NCI-H524 treated with DMSO at 0.1 percent for 48 hours (cell line): Measurements from ENCODE around the gene KYNU.
"Not testable (repeated sequence)": the region's sequence is repeated elsewhere in the genome, so short reads cannot be mapped to it uniquely, and the experiment has no call there.

Experiments
- DNase-seq: peaks from one replicate; lab custom pipeline; 2025; lab: John Stamatoyannopoulos, UW

Gene KYNU

DNA sequence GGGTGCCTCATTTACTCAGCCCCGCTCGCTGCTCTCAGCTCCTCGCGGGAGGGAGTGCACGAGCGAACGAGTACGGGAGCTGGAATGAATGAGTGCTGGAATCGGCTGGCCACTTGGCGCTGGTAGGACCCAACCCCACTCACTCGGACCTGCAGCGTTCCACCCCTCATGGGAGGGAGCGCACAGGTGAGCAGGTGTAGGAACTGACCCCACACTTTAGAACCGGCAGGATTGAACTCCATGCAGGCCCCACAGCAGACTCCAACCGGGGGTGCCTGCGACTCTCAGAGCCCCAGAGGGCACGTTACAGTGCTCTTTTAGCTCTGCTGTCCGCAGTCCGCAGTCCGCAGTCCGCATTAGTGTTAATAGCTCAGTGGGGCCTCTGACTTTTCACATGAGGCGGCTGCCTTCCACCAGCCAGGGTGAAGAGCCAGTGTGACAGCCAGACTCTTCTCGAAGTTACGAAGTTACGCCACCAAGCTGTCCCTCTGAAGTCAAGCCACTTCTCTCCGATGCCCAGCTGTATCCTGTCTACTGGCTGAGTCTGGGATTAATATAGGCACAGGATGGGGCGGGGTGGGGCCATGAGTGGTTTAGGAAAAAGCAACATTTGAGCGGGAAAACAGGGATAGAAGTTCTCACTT is 149.1 kb downstream of the KYNU start:
- no peak for DNase-seq

- no peak for DNase-seq
Observed at GRCh38 chr2:143029141-143029540, 151.7 kb downstream of the KYNU start.

GRCh38 chr2:143030127-143030526 is 152.7 kb downstream of the KYNU start:
- DNase-seq = no peak

DNA sequence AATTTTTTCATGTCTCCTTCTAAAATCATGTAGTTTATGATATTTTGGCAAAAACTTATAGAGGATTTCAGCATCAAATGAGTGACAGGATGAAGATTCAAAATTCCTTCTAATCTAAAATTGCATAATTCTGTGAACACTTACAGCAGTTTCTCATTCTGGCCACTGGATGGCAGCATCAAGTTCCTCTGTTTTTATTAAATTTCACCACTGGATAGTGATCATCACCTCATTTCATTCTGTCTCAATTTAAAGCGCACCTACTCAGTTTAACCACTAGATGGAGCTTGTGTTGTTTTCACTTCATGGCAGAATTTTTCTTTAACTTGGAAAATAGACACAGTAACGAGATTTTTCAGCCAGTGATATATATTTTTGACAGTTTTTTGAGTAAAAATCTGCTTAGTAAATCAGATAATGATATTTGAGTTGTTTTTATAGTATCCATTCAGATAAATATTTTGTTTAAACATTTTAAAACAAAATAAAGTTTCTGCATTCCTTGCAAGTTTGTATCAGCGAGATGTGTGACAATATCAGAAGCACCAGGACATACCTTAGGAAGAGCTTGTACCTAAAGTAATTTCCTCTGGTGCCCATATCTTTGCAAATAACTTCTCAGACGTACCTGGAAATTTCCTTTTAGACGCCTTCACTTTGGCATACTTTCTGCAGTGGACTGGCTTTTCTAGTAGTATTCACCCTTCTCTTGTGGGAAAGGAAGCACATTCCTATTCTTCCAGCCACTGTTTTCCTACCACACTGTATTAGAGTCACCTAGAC is 157.0 kb downstream of the KYNU start:
- DNase-seq = peak; percentile 62

- DNase-seq = no peak
Observed at GRCh38 chr2:143051465-143051864, 174.0 kb downstream of the KYNU start.

GRCh38 chr2:143053437-143053836 is 176.0 kb downstream of the KYNU start:
- DNase-seq = not testable (repeated sequence)

DNA sequence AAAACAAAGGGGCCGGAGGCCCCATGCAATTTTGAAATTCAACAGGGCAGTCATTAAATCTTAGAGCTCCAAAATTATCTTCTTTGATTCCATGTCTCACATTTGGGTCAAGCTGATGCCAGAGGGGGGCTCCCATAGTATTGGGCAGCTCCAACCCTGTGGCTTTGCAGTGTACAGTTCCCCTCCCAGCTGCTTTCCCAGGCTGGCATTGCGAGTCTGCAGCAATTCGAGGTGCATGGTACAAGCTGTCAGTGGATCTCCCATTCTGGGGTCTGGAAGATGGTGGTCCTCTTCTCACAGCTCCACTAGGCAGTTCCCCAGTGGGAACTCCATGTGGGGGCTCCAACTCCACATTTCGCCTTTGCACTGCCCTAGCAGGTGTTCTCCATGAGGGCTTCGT is 179.1 kb downstream of the KYNU start:
- no peak for DNase-seq

GRCh38 chr2:143058851-143059250 is 181.4 kb downstream of the KYNU start:
- DNase-seq = no peak

DNA sequence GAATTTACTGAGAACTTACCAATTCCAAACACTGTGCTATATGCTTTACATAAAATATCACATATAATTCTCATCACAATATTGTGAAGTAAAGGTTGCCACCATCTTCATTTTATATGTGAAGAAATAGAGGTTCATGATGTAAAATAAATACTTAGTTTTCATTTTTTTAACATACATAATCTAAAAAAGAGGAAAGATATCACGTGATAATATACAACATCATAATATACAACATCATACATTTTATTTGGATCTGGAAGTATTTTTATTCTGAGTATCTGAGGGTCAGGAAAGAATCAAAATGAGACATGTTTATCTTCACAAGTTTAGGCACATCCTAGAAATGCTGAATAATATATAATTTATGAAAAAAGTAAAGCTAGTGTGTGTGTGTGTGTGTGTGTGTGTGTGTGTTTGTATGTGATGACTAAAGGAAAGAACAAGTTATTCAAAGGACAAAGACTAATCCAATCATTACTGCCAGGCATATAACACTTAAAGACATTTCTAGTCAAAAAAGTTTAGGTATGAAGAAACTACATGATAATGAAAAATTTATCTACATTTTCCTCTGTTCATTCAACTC is 186.2 kb downstream of the KYNU start:
- DNase-seq = no peak

DNA sequence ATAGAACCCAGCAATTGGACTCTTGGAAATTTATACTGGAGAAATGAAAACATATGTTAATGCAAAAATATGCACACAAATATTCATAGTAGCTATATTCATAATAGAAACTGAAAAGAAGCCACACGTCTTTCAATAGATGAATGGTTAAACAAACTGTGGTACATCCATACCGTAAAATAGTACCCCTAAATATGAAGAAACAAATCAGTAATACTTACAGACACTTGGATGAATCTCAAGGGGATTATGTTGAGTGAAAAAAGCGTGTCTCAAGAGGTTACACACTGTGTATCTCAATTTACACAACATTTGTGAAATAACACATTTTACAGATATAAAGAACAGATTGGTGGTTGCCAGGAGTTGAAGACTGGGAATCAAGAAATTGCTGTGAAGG is 190.6 kb downstream of the KYNU start:
- no peak for DNase-seq

- DNase-seq = no peak
Observed at GRCh38 chr2:143068509-143068908, 191.0 kb downstream of the KYNU start.

GRCh38 chr2:143070704-143071103 is 193.2 kb downstream of the KYNU start:
- DNase-seq = no peak

- DNase-seq = no peak
Observed at GRCh38 chr2:143071185-143071876, 193.9 kb downstream of the KYNU start.

GRCh38 chr2:143074913-143075312 is 197.4 kb downstream of the KYNU start:
- DNase-seq = not testable (repeated sequence)

DNA sequence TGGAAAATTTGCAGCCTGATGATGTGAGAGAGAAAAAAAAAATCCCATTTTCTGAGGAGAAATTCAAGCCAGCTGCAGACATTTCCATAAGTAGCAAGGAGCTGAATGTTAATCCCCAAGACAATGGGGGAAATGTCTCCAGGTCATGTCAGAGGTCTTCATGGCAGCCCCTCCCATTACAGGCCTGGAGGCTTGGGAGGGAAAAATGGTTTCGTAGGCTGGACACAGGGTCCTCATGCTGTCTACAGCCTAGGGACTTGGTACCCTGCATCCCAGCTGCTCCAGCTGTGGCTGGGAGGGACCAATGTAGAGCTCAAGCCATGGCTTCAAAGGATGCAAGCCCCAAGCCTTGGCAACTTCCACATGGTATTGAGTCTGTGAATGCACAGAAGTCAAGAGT is 198.2 kb downstream of the KYNU start:
- no peak for DNase-seq

DNA sequence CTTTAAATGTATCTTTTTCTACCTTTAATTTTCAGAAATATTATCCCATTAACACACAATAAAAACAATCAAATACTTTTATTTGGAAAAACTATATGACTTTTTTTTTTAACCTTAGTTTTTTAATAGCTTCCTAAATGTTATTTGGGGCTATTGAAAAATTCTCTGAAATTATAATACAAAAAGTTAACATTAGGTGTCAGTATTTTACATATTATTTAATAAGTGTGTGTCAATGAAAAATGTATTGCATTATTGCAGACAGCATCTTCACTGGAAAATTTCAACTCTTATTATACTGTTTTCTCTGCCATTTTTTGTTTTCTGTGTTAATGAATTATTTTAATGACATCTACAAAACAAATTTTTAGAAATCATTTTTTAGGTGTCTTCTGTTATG is 200.6 kb downstream of the KYNU start:
- DNase-seq = no peak

GRCh38 chr2:143081616-143082015 is 204.2 kb downstream of the KYNU start:
- DNase-seq = no peak

DNA sequence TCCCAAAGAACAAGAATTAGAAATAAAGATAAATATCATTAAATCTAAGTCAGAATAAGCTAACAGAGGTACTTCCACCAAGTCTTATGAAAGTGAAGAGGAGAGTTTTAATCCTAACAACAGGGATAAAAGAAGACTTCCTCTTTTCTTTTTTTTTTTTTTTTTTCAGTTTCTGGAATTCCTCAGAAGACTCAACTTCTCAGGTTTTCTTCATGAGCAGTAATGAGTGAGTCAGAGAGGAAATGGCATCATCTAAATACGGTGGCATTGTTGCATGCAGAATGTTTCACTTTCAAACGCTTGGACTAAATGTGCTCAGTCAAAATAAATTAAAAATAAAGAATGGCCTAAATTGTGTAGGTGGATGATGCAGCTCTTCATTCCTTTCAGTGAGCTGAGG is 206.2 kb downstream of the KYNU start:
- no peak for DNase-seq

DNA sequence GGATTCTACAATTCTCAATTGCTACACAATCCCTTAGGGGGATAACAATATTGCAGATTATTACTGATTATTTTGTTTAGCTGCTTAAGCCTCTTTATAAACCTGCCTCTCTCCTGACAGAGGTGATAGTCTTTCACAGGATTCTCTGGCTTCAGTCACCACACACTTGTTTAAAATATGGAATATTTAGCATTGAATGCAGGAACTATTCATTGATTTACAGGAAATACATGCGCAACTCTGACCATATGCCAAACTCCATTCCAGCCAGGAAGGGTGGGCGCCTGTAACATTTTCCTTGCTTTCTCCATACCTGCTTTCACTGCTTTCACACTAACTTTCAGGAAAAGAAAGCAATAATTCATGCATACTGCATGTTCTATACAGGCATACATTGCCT is 207.0 kb downstream of the KYNU start:
- DNase-seq = no peak

GRCh38 chr2:143085125-143085784 is 207.8 kb downstream of the KYNU start:
- DNase-seq = no peak

DNA sequence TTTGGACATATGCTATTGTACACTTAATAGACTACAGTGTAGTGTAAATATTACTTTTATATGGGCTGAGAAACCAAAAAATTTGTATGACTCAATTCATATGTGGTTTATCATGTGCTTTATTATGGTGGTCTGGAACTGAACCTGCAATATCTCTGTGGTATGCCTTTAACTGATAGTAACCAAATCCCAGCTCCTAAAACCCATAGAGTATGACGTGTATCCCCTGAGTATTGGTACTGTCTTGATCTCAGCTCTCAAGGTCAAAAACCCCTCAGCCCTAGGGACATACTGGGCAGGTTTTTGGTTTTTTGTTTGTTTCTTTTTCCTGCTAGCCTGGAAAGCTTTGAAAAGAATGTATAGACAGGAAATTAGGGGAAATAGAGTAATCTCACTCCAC is 209.6 kb downstream of the KYNU start:
- no peak for DNase-seq

DNA sequence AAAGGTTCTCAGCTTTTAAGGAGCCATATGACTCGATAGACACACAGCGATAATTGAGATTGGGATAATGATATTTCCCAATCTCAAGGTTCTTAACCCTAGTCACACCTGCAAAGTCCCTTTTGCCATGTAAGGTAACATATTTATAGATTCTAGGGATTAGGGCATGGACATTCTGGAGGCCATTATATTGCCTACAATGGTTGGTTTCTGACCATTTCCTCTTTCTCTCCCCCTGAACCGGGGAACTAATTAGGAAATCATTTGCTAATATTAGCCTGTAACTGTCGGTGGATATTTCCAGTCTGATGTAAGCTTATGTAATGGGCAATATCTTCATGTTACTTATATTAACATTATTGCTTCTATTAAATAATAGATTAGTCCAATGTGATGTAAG is 210.9 kb downstream of the KYNU start:
- DNase-seq = no peak
